ENCODE measurements around the gene GPC6.

Gene GPC6

DNA sequence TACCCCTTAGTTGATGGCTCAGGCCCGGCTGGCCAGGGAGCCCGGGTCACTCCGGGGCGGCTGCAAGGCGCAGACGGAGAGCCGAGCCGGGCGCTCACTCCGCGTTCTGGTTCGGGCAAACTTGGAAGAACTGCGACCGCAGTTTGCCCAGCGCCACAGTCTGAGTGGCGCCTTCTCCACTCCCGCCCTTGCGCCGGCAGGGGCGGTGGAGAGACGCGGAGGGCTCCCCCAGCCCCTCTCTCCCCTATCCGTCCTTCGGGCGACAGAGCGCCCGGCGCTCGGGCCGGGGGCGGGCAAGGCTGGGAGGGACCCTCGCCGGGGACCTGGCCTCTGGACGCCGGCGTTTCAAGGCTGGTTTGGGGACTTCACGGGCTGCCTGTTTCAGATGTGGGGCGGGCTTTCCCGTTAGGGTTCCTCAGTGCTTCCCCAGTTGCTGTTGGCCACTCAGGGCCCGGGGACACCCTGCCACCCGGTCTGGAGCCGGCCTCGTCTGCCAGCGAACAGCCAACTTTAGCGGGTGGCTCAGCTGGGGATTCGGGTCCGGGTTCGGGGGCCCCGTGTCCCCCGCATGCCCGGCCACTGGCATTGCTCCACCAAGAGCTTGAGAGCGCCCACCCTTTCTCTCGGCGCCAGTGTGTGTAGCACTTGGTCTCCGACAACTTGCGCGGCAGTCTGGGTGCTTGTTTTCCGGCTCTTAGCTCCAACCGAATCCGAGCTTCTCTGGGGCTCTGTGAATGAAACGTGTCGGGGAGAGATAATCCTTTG is 1.5 kb downstream of the GPC6 start:
- Histone ChIP-seq H3K4me3 (peak overlapping the region; percentile 35 to 61 (median 44)), H3K27ac (peak overlapping the region in 20 of 21 experiments; percentile 0 to 87 (median 68))

DNA sequence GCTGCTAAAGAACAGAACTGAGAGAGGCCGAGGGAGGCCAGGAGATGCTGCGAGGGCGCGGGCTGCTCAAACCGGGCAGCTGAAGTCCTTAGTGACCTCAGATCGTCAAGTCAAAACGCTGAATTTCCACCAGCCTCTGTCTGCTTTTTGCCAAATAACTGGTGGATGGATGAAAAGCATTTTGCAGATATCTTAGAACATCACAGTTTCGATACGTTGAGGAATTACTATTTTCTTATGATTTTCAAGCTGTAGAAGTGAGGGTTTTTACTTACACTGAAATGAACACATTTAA is 2.0 kb downstream of the GPC6 start:
- peak overlapping the region; percentile 35 to 61 (median 44) for H3K4me3 ChIP-seq
- peak overlapping the region in 15 of 21 experiments; percentile 53 to 87 (median 72) for H3K27ac ChIP-seq

DNA sequence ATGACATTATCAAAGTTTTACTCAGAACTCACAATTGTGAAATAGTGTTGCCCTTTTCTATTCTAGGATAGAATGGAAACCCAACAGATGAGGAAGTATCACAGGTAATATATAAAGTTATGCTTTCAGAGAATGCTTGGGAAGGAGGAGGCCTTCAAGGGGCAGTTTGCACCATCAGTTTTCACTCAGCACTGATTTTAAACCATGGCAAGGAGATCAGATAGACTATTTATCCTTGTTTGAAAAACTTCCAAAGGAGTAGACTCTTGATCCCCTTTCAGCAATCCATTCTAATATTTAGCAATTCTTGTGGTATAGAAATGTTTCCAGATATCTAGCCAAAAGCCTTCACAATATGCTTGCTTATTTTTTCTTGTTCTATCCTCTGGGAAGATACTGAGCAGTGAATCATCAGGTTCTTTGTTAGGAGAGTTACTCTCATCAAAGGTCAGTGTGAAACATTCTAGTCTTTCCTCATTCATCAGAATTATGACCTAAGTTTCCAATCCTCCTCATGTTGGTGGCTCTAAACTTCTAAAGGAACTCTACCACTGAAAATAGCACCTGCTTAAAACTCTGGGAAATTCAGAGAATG is 3.8 kb downstream of the GPC6 start:
- Histone ChIP-seq H3K27ac (no peak overlapping the region), H3K4me3 (no peak overlapping the region)

DNA sequence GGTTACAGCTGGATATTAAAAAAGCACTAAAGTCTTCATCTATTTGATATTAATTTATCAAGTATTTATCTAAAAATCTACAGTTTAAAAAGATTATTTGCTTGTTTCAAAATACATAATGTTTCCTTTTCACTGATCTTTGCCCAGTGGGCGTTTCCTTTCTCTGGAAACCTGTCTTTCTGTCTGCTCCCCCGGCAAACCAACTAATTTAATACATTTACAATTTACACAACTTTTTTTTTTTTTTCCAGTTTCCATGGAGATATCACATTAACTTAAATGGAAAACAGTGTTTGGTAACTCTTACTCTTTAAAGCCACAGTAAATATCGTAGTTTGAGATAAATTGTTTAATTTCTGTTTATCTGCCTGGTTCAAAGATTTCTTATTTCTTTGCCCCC is 5.3 kb downstream of the GPC6 start:
- H3K27ac ChIP-seq = no peak overlapping the region
- H3K4me3 ChIP-seq = no peak overlapping the region

DNA sequence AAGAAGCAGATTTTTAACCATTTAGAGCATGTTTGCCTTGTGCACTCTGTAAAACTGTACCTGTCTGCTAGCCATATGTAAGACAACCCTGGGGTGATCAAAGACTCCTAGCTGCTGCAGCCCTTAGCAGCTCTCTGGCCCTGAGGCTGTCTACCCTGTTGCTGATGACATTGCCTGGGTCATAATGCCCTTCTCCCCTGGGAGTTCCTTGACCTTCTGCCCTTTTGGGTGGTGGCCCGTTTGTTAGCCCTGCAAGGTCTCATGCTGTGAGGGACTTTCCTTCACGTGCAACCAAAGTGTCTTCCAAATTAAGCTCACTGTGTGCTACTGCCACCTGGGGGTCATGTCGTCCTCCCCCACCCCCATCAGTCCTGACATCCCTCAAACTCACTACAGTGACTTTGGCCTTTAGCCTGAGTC is 7.4 kb downstream of the GPC6 start:
- Histone ChIP-seq H3K27ac (no peak overlapping the region), H3K4me3 (no peak overlapping the region)

DNA sequence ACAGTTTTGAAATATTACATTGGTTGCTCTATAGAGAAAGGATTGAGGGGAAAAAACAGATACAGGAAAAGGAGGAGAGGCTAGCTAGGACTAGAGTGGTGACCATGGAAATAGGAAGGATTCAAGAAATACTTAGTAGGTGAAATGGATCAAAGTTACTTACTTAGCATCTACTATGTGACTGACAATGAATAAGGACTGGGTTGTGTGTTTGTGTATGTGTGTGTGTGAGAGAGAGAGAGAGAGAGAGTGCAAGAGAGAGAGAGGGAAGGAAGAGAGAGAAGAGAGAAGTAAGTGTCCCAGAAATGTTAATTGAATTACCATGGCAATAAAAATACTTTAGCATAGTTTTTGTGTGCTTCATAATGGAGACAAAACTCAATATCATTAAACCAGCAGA is 7.9 kb downstream of the GPC6 start:
- no peak overlapping the region for H3K27ac ChIP-seq
- no peak overlapping the region for H3K4me3 ChIP-seq

DNA sequence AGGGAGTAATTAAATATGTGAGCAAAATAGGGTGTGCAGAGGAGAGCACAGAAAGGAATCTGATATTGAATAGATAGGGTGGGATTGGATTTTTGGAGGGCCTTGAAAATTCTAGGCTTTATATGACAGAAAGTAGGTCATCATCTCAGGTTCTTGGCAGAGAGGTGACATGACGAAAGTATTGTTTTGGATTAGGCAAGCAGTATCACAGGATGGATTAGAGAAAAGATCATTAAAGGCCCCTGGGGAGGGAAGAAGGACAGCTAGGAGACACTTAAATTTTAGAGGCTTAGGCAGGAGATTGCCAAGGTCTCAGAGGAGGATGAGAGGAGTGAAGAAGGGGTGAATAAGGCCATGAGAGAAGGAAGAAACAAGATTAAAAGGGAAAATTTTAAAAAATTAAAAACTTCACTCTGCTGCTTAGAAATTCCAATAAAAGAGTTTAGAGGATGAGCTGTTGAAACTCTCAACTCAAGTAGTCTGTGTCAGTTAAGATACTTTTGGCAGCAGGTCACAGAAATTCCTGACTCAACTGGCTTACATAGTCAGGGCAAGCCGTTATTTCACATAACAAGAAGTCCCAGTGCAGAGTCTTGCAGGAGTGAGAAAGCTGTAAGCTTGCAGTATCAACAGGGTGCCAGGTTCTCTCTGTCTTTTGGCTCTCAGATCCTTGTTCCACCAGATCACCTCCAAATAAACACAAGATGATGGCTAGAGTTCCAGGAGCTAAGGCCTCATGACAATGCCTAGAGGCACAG is 8.8 kb downstream of the GPC6 start:
- Histone ChIP-seq H3K27ac (no peak overlapping the region), H3K4me3 (no peak overlapping the region)

DNA sequence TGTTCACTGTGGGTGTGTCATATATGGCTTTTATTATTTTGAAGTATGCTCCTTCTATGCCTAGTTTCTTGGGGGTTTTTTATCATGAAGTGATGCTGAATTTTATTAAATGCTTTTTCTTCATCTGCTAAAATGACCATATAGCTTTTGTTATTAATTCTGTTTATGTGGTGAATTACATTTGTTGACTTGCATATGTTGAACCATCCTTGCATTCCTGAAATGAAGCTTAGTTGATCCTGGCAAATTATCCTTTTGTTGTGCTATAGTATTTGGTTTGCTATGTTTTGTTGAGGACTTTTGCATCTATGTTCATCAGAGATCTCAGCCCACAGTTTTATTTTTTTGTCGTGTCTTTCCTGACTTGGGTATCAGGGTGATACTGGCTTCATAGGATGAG is 12.1 kb downstream of the GPC6 start:
- Histone ChIP-seq H3K4me3 (no peak overlapping the region), H3K27ac (no peak overlapping the region)

DNA sequence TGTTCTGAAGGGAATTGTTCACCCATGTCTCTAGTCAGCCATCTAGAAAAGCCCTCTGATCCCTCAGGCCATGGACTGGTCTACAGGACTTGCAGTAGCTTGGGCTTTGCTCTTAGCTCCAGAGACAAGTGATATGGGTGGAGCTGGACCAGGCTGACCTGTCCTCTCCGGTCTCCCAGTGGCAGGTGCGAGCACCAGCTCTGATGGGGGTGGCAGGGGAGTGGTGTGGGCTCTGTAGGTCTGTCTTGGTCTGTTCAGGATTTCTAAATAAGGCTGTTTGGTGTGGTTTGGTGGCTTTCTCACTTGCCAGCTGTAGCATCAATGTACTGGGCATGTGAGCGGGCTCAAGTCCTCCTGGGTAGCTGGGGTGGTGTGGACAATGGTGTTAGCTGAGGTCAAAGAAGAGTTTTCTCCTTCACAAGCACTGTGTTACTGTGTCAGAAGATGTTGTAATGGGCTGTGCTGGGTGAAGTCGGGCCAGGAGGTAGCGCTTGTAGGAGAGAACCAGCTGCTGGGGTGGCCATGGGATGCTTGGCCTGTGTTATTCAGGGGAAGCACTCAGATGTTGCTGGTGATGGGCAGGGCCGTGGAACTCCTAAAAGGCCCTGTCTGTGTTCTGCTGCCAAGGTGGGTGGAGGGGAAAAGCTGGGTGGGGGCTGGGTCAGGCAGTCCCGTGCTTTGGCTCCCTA is 16.9 kb downstream of the GPC6 start:
- Histone ChIP-seq H3K4me3 (peak overlapping the region in 1 of 7 experiments; percentile 15), H3K27ac (no peak overlapping the region)

DNA sequence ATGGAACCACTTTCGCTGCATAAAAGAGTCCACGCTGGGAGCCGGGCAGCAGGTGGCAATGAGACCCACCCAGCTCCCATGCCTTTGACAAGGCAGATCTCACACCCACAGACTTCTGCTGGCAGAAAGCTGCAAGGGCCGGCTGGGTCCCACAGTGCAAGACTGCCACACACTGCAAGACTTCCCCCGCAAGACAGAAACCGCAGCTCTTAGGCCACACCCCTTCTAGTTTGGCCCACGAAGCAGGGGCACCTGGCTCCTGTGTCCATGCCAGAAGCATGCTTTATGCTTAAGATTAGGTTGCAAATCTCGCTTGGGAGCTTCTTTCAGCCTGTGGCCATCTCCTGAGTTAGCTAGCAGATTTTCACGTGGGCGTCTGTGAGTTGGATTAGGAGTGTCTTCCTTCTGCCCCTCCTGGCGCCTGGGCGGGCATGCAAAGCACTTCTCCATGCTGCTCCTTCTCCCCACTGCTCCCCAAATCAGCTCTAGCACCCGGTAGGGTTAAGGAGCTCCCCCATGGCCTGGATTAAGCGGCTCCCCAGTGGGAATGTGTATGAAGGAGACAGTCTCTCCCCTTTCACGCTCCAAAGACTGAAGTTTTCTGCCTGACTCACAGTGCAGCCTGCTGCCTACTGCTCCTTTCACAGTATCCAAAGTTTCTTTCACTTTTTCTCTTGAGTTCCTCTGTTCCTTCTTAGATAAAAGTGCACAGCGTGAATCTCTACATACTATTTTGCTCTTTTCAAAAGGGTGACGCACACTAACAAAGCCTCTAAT is 17.7 kb downstream of the GPC6 start:
- Histone ChIP-seq H3K27ac (peak overlapping the region in 11 of 21 experiments; percentile 11 to 59 (median 33)), H3K4me3 (peak overlapping the region in 3 of 7 experiments; percentile 13 to 21 (median 15))

DNA sequence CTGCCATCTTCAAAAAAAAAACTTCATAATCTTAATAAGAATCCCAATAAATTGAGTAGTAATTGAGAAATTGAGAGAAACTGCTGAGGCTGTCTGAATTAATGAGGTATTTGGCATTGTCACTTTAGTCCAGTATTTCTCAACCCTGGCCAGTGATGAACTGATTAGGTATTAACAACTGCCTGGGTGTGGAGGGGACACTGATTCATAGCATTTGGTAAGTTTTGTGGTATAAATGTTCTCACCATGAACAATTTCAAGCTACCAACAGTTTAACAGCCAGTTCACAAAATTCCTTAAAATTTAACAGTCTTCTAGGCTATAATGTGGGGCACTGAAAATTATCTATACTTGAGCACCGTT is 18.3 kb downstream of the GPC6 start:
- H3K27ac ChIP-seq = peak overlapping the region in 8 of 21 experiments; percentile 23 to 59 (median 32)
- H3K4me3 ChIP-seq = peak overlapping the region in 1 of 7 experiments; percentile 15

DNA sequence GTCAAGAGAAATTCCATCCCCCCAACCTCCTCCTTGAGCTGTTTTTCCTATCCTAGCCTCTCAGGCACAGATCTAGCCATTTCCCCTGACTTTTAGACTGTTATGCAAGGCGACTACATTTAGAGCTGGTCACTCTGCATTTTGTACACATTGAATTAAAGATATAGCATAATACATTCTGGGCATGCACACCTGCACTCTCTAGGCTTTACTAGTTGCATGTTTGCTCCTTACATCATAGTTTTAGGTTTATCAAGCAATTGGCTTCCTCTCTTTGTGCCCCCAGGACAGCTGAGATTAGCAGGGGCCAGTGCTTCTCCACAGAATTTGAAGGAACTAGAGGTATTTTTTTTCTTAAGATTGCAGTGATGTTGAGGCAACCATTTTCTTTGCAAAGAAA is 19.5 kb downstream of the GPC6 start:
- Histone ChIP-seq H3K27ac (no peak overlapping the region), H3K4me3 (no peak overlapping the region)

DNA sequence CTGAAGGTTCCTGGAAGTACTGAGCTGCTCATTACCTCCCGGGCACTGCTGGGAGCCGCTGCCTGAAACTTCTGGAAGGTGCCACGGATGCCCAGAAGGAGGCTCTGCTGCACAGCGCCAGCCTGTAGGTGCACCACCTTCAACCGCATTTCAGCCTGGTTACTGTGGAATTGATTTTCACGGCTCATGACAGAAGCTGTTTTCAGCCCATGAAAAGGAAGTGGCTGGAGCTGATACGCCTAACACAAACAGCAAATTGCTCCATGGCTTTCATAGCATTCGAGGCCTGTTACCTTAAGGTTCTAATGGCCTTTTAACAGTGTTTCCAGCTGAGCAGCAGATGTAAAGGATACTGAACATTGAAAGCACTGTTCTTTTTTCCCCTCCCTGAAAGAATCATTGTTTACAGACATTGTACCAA is 22.0 kb downstream of the GPC6 start:
- no peak overlapping the region for H3K4me3 ChIP-seq
- no peak overlapping the region for H3K27ac ChIP-seq

DNA sequence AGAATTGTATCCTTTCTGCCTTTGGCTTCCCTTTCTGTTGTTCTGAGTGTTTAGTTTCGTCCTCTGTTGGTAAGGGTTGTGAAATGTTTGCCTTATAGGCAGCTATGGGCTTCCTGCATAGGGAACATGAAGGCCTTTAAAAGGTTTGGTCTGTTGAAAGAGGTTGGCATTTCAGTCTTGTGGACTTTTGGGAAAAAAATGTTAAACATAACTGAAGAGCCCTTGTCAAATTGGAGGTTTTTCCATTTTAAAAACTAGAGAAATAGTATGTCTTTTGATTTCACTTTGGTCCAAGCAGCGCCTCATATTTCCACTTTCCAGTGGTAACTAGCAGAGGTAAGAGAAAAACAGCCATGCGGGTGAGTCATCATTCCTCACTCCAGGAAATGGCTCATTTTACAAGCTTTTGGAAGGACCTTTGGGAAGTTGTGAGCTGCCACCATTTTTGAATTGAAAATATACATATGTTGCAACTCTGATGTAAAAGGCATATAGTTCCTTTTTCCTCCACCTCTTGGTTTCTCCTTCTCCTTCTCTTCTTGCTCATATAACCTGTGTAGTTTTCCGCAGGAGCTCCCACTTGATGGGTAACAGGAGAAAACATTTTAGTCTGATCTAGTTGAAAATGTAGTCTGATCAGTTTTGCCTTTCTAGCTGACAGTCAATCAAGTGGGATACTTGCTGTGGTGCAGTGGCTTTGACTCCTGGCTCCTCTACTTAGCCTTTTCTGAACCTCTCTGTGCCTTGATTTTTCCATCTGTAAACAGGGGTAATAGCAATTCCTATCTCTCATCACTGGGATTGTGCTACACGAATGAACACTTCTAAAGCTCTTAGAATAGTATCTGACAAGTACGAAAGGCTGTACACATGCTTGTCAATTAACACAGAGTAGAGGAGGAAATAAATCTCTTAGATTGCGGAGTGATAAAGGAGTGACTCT is 23.0 kb downstream of the GPC6 start:
- Histone ChIP-seq H3K4me3 (no peak overlapping the region), H3K27ac (no peak overlapping the region)

DNA sequence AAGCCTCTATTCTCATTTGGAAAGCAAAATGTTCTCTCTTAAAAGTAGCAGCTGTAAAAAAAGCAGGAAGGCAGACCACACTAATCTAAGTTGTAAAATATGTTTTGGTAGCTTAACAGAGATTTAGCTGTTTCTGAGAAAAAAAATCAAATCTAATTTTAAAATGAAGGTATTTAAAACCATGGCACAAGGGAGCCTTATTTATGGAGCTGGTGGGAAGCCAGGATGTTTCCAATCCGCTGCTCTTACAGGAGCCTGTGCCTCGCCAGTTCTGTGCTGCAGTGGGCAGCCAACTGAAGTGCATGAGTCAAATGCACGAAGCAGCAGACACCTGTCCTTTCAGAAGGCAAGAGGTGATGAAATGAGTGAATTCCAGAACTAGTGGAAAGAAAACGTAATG is 28.2 kb downstream of the GPC6 start:
- H3K27ac ChIP-seq = no peak overlapping the region
- H3K4me3 ChIP-seq = no peak overlapping the region

DNA sequence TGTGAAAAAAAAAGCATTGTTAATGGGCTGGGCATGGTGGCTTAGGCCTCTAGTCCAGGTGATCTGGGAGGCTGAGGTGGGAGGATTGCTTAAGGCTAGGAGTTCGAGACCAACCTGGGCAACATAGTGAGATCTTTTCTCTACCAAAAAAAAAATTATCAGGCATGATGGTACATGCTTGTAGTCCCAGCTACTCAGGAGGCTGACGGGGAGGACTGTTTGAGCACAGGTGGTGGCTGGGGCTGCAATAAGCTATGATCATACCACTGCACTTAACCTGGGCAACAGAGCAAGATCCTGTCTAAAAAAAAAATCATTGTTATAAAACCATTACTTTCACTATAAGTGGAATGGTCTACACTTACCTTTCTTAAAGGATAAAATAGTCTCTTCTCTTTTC is 30.4 kb downstream of the GPC6 start:
- Histone ChIP-seq H3K27ac (no peak overlapping the region), H3K4me3 (no peak overlapping the region)

DNA sequence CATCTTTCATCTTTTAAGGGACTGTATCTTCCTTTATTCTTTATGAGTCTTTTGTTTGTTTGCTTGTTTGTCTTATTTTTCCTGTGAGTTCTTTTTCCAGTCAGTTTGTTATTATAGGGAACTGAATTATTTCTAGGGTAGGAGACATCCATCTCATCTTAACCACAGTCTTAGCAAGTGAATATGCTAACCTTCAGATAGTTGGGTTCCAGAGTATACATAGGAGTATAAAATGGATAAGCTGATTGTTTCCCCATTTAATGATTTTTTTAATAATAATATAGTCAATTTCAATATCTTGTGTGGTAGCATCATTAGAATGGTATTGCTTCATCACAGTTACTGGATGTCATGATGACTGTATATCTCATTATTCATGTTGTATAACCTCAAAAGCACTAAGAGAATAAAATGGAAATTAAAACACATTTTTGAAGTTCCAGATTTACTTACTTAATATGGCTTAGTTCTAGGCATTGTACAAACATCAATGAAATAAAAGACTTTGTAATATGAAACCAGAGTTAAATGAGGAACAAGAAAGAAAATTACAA is 33.0 kb downstream of the GPC6 start:
- H3K27ac ChIP-seq = no peak overlapping the region

DNA sequence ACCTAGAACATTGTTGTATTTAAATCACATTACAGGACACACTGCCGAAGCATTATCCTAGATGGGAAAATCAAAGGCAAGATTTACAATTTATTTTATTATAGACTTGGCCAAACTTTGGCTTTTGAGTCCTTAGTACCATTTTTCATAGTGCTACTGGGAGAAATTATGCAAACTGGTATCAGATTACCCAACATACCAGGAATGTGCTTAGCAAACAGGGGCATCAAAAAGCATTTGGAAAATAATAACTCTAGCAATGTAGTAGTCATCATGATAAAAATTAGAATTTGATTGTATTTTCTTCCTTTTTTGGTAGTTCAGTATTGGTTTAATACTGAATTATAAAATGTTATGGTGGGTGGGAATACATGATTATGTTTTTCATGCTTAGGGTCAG is 34.0 kb downstream of the GPC6 start:
- Histone ChIP-seq H3K27ac (no peak overlapping the region), H3K4me3 (no peak overlapping the region)

More for the DNA sequence above, 33.0 kb downstream of the GPC6 start:
- H3K4me3 ChIP-seq = no peak overlapping the region

Measured in skin epidermis (tissue), 12 donors.